HG02938 (cell line): ENCODE results near the gene TMCC3.
A peak's percentile ranks its signal among the peaks of the same experiment; 100 is the strongest.
"Not testable (repeated sequence)": the region's sequence is repeated elsewhere in the genome, so short reads cannot be mapped to it uniquely, and the experiment has no call there.

Source experiments
- ATAC-seq: cut with Tn5 transposase; IDR thresholded peaks from one replicate; pipeline ENCODE4 v1.9.1; 2021; ENCODE audit warnings: mild to moderate bottlenecking, moderate library complexity; ENCODE audit not compliant: unreplicated experiment

The TMCC3 gene

GRCh38 chr12:94637390-94638113, 12.8 kb downstream of the TMCC3 start:
- ATAC-seq: no peak

DNA sequence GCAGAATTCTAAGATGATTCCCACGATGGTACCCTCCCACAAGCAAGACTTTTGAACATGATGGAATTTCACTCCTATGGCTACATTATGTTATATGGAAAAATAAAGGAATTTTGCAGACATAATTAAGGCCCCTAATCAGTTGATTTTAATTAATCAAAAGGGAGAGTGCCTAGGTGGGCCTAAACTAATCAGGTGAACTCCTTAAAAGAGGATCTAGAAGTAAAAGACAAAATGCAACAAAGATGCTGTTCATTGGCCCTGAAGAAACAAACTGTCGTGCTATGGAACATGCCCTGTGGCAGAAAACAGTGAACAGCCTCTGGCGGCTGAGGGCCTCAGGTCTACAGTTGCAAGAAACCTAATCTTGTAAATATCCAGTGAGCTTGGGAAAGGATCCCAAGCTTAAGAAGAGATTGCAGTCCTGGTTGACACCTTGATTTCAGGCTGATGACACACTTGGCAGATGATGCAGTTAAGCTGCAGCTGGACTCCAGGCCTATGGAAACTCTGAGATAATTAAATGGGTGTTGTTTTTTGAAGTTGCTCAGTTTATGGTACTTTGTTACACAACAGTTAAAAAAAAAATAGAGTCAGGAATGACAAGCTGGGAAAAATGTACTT, 13.8 kb downstream of the TMCC3 start:
- no peak for ATAC-seq

DNA sequence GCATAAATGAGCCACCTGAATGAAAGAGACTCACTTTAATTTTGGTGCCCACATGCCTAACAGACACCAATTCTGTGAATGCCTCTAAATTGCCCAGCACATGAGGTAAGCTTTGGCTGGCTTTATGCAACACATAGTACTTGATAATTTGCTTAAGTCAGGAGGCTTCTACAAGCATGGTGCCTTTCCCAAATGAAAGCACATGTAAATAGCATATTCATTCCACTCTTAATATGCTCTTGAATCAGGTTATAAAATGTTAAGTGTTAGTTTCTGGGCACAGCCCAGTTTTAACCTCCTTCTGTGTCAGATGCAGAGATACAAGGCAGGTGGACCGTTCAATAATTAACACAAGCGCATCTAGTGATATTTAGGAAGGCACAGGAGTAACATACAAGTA, 15.6 kb downstream of the TMCC3 start:
- no peak for ATAC-seq

GRCh38 chr12:94633401-94633800, 17.0 kb downstream of the TMCC3 start:
- ATAC-seq: no peak

GRCh38 chr12:94631058-94631457, 19.3 kb downstream of the TMCC3 start:
- ATAC-seq: no peak

- ATAC-seq: no peak
Measured at GRCh38 chr12:94628819-94629472, 21.4 kb downstream of the TMCC3 start.

GRCh38 chr12:94628369-94628768, 22.0 kb downstream of the TMCC3 start:
- ATAC-seq: no peak

DNA sequence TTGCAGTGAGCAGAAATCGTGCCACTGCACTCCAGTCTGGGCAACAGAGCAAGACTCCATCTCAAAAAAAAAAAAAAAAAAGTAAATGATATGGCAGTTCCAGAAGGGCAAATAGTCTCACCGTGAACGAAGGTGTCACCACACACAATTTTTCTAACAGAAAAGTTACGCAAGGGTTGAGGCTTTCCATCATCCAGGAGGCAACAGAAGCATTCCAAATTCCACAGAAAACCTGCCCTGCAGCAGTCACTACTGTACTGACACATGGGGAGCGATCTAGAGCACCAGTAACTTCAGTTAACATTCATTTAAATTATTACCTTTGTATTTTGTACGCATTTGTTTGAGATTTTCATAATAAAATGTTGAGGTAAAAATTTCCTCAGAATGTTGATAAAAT, 24.8 kb downstream of the TMCC3 start:
- no peak for ATAC-seq

DNA sequence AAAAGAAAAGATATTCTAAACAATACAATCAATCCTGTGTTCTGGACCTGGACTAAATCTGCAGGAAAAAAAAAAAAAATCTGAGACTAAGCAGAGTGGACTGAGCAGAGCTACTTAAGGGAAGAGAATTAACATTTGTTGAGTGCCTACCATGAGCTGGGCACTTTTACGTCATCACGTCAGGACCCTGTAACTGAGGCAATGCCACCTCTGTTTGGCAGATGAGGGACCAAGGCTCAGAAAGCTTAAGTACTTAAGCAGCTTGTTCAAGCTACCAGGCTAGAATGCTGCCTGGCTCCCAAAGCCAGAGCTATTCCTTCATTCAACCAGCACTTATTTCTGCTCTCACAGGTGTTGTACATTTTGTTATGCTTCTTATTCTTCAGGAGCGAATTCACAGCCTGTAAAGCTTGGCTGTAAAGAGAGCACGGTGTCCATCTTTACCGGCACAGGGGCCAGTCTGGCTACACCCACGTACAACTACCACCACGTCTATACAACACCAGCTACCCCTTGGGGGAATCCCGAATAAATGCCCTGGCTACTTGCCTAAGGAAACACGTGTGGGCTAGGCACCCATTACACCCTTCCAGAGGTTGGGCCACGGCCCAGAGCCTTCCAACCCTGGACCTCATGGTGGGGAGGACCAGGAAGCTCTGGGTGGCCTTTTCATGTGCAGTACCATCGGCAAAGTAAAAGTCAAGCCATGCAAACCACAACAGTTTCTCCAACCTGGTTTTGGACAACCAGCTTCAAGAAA, 27.0 kb downstream of the TMCC3 start:
- no peak for ATAC-seq

DNA sequence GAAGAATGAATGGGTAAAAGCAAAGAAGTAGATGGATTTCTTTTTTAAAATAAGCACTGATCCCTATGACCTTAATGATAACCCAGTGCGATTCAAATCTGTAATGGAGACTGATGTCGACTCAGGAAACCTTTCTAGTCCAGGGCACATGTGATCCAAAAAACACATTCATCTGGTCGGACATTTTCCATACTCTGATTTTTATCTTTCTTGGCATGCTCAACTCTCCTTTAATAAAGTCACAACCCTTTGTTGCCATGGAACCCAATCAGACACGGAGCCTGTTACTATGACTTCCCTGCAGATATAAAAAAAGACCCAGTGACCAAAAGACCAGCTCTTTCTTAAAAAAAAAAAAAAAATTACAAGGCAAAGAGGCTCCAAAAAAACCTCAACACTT, 27.9 kb downstream of the TMCC3 start:
- no peak for ATAC-seq

DNA sequence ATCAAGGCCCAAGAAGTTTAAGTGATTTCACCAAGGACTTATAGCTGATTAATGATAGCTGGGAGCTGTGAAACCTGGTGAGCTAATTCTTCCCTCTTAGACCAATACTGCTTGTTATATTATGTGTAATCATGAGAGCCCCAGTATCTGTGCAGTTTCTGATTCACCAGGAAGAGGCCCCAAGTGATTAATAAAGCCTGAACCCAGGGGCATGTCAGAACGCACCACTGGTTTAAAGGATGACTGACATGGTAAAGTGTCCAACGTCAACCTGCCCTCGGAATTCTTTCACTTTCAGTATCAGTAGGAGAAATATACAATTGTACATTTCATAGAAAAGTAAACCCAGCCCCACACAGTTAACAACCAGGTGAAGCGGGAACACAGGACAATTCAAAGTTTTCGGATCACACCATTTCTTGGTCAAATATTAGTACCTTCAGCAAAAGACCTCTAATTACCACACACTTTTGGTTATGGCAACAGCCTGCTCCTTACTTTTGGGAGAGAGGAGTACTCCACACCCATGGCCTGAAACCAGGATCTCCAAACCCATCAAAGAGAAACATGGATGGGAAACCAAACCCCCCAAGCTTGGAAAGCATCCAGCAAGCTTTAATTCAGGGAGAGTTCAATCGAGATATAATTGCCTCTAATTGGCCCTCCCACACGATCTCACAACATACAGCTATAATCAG, 28.5 kb downstream of the TMCC3 start:
- peak; percentile 98 for ATAC-seq

DNA sequence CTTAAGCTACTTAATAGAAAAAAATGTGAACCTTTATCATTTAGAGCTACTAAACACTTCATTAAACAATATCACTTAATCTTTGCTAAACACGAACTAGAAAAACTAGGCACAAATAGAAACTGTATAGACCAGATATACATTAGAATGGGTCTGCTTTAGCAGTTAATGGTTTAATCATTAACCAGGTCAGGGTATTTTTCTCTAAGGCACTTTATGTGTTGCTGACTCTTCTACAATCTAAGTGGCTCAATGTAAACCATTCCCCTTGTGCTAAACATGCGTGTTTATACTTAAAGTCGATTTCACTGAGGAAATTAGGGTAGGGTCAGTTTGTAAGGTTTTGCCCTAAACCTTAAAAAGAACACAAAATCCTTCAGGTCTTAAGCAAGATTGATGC, 29.7 kb downstream of the TMCC3 start:
- no peak for ATAC-seq

- ATAC-seq: no peak
Measured at GRCh38 chr12:94618995-94619695, 31.2 kb downstream of the TMCC3 start.

DNA sequence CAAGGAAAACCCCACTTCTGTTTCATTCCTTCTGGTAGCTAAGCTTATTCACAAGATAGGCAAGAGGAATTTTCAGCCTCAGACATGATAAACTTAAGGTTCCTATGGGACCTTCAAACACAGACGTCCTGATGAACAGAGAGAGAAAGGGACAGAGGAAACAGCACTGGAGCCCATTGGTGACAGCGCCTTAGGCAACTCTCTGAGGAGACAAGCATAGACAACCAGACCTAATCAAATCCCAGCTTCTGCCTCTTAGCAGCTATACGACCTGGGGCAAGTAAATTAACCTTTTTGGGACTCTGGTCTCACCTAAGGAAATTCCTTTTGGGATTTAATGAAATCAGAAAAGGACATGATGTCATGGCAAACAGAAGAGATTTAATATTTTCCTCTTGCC, 33.3 kb downstream of the TMCC3 start:
- ATAC-seq: no peak

- ATAC-seq: no peak
Measured at GRCh38 chr12:94616203-94616729, 34.1 kb downstream of the TMCC3 start.

- ATAC-seq: no peak
Measured at GRCh38 chr12:94615260-94616181, 34.8 kb downstream of the TMCC3 start.

DNA sequence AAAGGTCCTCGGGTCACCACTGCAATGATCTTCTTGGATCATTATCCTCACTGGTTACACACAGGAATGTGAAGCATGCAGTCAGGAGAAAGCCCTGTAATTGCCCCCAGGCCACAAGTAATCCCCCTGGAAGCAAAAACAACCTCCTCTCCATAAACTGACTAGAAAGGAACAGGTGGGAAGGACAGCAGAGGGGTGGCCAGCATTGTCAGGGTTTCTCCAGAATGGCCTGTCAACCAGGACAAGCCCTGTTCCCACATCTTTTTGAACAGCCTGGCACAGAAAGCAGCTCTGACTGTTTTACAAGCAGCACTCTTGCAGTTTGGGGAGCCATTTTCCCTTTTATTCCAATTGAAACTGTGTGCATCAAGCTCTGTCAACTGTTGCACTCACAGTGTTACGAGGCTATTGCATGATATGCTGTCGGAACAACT, 36.1 kb downstream of the TMCC3 start:
- no peak for ATAC-seq

DNA sequence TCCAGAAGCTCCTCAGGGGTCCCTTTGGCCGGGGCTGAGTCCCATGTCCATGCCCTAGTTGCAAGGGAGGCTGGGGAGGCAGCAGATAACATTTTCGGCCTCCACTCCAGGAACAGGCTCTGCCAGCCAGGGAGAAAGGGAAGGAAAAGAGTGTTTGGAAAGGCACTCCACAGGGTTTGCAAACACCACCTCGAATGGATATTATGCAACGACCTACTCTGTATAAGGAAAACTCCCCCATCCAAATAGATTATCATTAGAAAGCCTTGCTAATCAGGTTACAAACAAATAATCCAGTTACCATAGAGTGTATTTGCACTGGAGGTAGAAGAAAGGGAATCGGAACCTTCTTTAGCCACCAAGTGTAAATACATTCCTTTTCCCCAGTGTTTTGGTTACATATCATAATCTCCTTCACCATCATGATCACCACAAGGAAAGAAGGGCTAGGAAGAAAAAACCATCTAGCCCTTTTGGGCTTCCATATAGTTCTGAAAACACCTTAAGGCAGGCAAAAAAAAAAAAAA, 40.4 kb downstream of the TMCC3 start:
- ATAC-seq: no peak

DNA sequence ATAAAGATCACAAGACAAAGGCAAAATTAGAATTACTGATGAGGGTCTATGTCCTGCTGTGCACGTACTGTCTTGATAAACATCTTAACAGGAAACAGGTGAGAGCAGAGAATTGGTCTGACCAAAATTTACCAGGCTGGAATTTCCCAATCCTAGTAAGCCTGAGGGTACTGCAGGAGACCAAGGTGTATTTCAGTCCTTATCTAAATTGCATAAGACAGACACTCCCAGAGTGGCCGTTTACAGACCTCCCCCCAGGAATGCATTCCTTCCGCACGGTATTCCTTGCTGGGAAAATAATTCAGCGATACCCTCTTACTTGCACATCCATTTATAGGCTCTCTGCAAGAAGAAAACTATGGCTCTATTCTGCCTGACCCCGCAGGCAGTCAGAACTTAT, 43.5 kb downstream of the TMCC3 start:
- ATAC-seq: not testable (repeated sequence)
